Osteoblast (primary cell): Measurements from ENCODE around the gene MRPL4. TPM values are rescaled to one million over a fixed set of nuclear protein-coding genes. Genes with fewer than 3 reads are reported as not detected.

Experiments used
- DNase-seq: peaks from one replicate; pipeline ENCODE4 v3.0.0; 2011; ENCODE audit warnings: low spot score, mixed read lengths; ENCODE audit not compliant: insufficient read length; ENCODE audit errors: missing footprints
- H2AFZ ChIP-seq: 2 replicates; pipeline ENCODE4 v1.6.0; 2011; ENCODE audit warnings: mild to moderate bottlenecking, low read length
- H3K27ac ChIP-seq: 2 replicates; pipeline ENCODE4 v1.5.1; 2011; ENCODE audit warnings: mild to moderate bottlenecking, low read depth, low read length, moderate library complexity
- H3K27me3 ChIP-seq: 2 replicates; pipeline ENCODE4 v1.6.0; 2012; ENCODE audit warnings: mild to moderate bottlenecking, control low read depth, inconsistent platforms, low read length, moderate library complexity; ENCODE audit not compliant: insufficient read depth
- H3K36me3 ChIP-seq: 2 replicates; pipeline ENCODE4 v1.5.1; 2011; ENCODE audit warnings: mild to moderate bottlenecking, low read length, control low read depth, moderate library complexity; ENCODE audit not compliant: insufficient read depth
- H3K4me1 ChIP-seq: 2 replicates; pipeline ENCODE4 v1.5.1; 2011; ENCODE audit warnings: mild to moderate bottlenecking, low read length, control low read depth, moderate library complexity; ENCODE audit not compliant: insufficient read depth
- H3K4me2 ChIP-seq: 2 replicates; pipeline ENCODE4 v1.6.0; 2011; ENCODE audit warnings: mild to moderate bottlenecking, low read length; ENCODE audit not compliant: insufficient read depth
- H3K4me3 ChIP-seq: fragments of 200-600 bp; sonication (generic); 3 replicates; pipeline ENCODE4 v1.5.1; 2012; ENCODE audit warnings: mild to moderate bottlenecking, low read length, inconsistent platforms; ENCODE audit not compliant: insufficient read depth
- H3K79me2 ChIP-seq: 2 replicates; pipeline ENCODE4 v1.6.0; 2012; ENCODE audit warnings: mild to moderate bottlenecking, low read length, control low read depth, inconsistent platforms; ENCODE audit not compliant: insufficient read depth
- H3K9me3 ChIP-seq: 2 replicates; pipeline ENCODE4 v1.5.1; 2011; ENCODE audit warnings: low read depth, low read length, control low read depth
- H4K20me1 ChIP-seq: 2 replicates; pipeline ENCODE4 v1.6.0; 2012; ENCODE audit warnings: mild to moderate bottlenecking, low read length, control low read depth; ENCODE audit not compliant: insufficient read depth
- CTCF ChIP-seq: IDR thresholded peaks from 2 replicates; pipeline ENCODE4 v1.5.1; 2011; ENCODE audit warnings: mild to moderate bottlenecking, low read depth, low read length, moderate library complexity; ENCODE audit errors: extremely low read depth
- total RNA-seq: library from RNA; depleted of rRNA; stranded (reverse); fragments of >200 nt; gene quantifications from 2 replicates; pipeline ENCODE4 v1.2.3, GENCODE V29; 2012

MRPL4 gene
- total RNA-seq, 1 donor, result 37.3 TPM

- H3K79me2 ChIP-seq, result peaks cover 18% of the 10 kb centered on the region
- no peak overlapping the region for H2AFZ ChIP-seq
- no peak overlapping the region for H3K27ac ChIP-seq
- DNase-seq, result peak; percentile 91
- H3K4me3 ChIP-seq, result no peak overlapping the region
- H3K27me3 ChIP-seq, result no peaks in the 10 kb centered on the region
- H3K4me1 ChIP-seq, result peaks cover 10% of the 10 kb centered on the region
- no peak overlapping the region for H3K4me2 ChIP-seq
- no peaks in the 10 kb centered on the region for H3K9me3 ChIP-seq
- peaks cover 24% of the 10 kb centered on the region for H4K20me1 ChIP-seq
- peaks cover 4% of the 10 kb centered on the region for H3K36me3 ChIP-seq
- no peak for TF ChIP-seq CTCF
Observed at GRCh38 chr19:10226376-10227025, 25.5 kb upstream of the MRPL4 start.

- H3K79me2 ChIP-seq, result peaks cover 18% of the 10 kb centered on the region
- peaks cover 4% of the 10 kb centered on the region for H3K36me3 ChIP-seq
- no peak overlapping the region for H3K4me3 ChIP-seq
- no peak for TF ChIP-seq CTCF
- no peak for DNase-seq
- no peaks in the 10 kb centered on the region for H3K27me3 ChIP-seq
- H2AFZ ChIP-seq, result no peak overlapping the region
- no peak overlapping the region for H3K27ac ChIP-seq
- H4K20me1 ChIP-seq, result peaks cover 24% of the 10 kb centered on the region
- no peaks in the 10 kb centered on the region for H3K9me3 ChIP-seq
- peaks cover 12% of the 10 kb centered on the region for H3K4me1 ChIP-seq
- H3K4me2 ChIP-seq, result no peak overlapping the region
Observed at GRCh38 chr19:10227026-10227971, 24.7 kb upstream of the MRPL4 start.

GRCh38 chr19:10228393-10228792 is 23.6 kb upstream of the MRPL4 start:
- Histone ChIP-seq H3K27me3 (no peaks in the 10 kb centered on the region), H4K20me1 (peaks cover 24% of the 10 kb centered on the region), H3K4me2 (no peak overlapping the region), H2AFZ (no peak overlapping the region), H3K36me3 (peaks cover 4% of the 10 kb centered on the region), H3K4me1 (peaks cover 12% of the 10 kb centered on the region), H3K4me3 (no peak overlapping the region), H3K27ac (no peak overlapping the region), H3K79me2 (peaks cover 18% of the 10 kb centered on the region), H3K9me3 (no peaks in the 10 kb centered on the region)
- no peak for DNase-seq
- no peak for TF ChIP-seq CTCF

- Histone ChIP-seq H2AFZ (no peak overlapping the region), H3K79me2 (peaks cover 17% of the 10 kb centered on the region), H3K4me3 (no peak overlapping the region), H4K20me1 (peaks cover 24% of the 10 kb centered on the region), H3K27ac (no peak overlapping the region), H3K4me2 (no peak overlapping the region), H3K9me3 (no peaks in the 10 kb centered on the region), H3K27me3 (no peaks in the 10 kb centered on the region), H3K36me3 (peaks cover 4% of the 10 kb centered on the region), H3K4me1 (peaks cover 12% of the 10 kb centered on the region)
- no peak for DNase-seq
- TF ChIP-seq CTCF, result peak; percentile 54
Observed at GRCh38 chr19:10228920-10229319, 23.1 kb upstream of the MRPL4 start.
